ENCODE data around the gene NFE2L3. TPM values are rescaled to one million over a fixed set of nuclear protein-coding genes. Genes with fewer than 3 reads are reported as not detected.

The NFE2L3 gene
- total and polyA plus RNA-seq, 2 donors (not counting 1 experiment from before 2014, with no cell fraction given) = 1.4 to 1.6 TPM

Other genes with a start within 250 kb of the NFE2L3 start
- 524 and 536 TPM in 2 replicates for gene HNRNPA2B1, start 48.5 kb downstream of the NFE2L3 start, total RNA-seq
- gene HNRNPA2B1, start 48.5 kb downstream of the NFE2L3 start, polyA plus RNA-seq = 167 and 376 TPM in 2 replicates
- 126 and 133 TPM in 2 replicates for gene CBX3, start 49.5 kb downstream of the NFE2L3 start, total RNA-seq
- gene CBX3, start 49.5 kb downstream of the NFE2L3 start, polyA plus RNA-seq = 43.9 and 67.9 TPM in 2 replicates
- 26.5 and 33.6 TPM in 2 replicates for gene SNX10, start 139.7 kb downstream of the NFE2L3 start, total RNA-seq
- gene SNX10, start 139.7 kb downstream of the NFE2L3 start, polyA plus RNA-seq = 29.2 and 35.5 TPM in 2 replicates